ENCODE results near the gene TRAK1. TPM values are rescaled to one million over a fixed set of nuclear protein-coding genes. Genes with fewer than 3 reads are reported as not detected.

Gene TRAK1
- total and polyA plus RNA-seq, 2 of the 4 experiments (the other 2 are of a cell fraction): 25.6 to 28.1 TPM

- Histone ChIP-seq H3K4me1 (ENCODE audit: control insufficient read depth, insufficient read depth, low read length) (peaks cover 24% of the 10 kb centered on the region), H3K36me3 (ENCODE audit: control insufficient read depth, insufficient read depth, low read length) (no peaks in the 10 kb centered on the region), H2BK20ac (ENCODE audit: low read depth, low read length) (peak overlapping the region; percentile 84; the same call in 1 of the 2 replicates), H3K23ac (ENCODE audit: low read depth, low read length) (peak overlapping the region; percentile 90), H3K4me2 (ENCODE audit: low read depth, low read length) (peak overlapping the region; percentile 37), H4K8ac (ENCODE audit: low read depth in 2 of 2, low read length in 2 of 2) (peak overlapping the region in 1 of 2 experiments; percentile 43; a peak in 2 of 4 replicates), H3K9ac (ENCODE audit: low read depth, low read length) (0 out of 2 replicates have a peak overlapping the region, but pooled peaks have one; percentile 1), H3K9me3 (ENCODE audit: control insufficient read depth, insufficient read depth, low read length) (no peaks in the 10 kb centered on the region), H2BK15ac (ENCODE audit: low read depth, low read length) (peak overlapping the region; percentile 3; the same call in 2 of the 3 replicates), H3K9me1 (ENCODE audit: insufficient read depth, low read length) (peaks cover 39% of the 10 kb centered on the region), H3K4me3 (ENCODE audit: insufficient read depth, low read depth, low read length) (no peak overlapping the region), H4K20me1 (ENCODE audit: insufficient read depth, low read length) (peaks cover 3% of the 10 kb centered on the region), H2AFZ (replicated peaks; ENCODE audit: low read length, poor library complexity) (peak overlapping the region; percentile 37), H2BK5ac (ENCODE audit: low read depth, low read length, poor library complexity, severe bottlenecking) (peak overlapping the region; percentile 66), H2BK120ac (ENCODE audit: low read depth, low read length) (peak overlapping the region; percentile 80), H2AK9ac (replicated peaks; ENCODE audit: low read depth, low read length, poor library complexity) (peak overlapping the region; percentile 43), H3K4ac (ENCODE audit: low read depth, low read length) (peak overlapping the region; percentile 83), H3K56ac (ENCODE audit: extremely low read depth, insufficient read depth, low read length) (no peak overlapping the region), H4K91ac (ENCODE audit: insufficient read depth, low read depth, low read length) (peak overlapping the region; percentile 17; the same call in 1 of the 2 replicates), H3K27ac (ENCODE audit: insufficient read depth, low read length) (peak overlapping the region; percentile 11; the same call in 1 of the 2 replicates), H3K14ac (replicated peaks; ENCODE audit: low read depth, low read length) (peak overlapping the region; percentile 43), H3K27me3 (ENCODE audit: control insufficient read depth, insufficient read depth, low read length) (no peaks in the 10 kb centered on the region), H3K18ac (ENCODE audit: low read depth, low read length) (peak overlapping the region; percentile 74), H4K5ac (ENCODE audit: low read depth, low read length) (peak overlapping the region; percentile 0), H3K79me1 (ENCODE audit: low read depth in 1 of 2, low read length in 2 of 2) (peaks cover 41 to 82% of the 10 kb centered on the region in 2 experiments), H2AK5ac (ENCODE audit: low read depth, low read length) (peak overlapping the region; percentile 18; the same call in 1 of the 2 replicates)
- peak; percentile 74 for DNase-seq
- POLR2A ChIA-PET (ENCODE audit: unreplicated experiment): no interaction called here
- peak; percentile 50 for ATAC-seq (ENCODE audit: low read depth)
- dilution Hi-C loops (cut with HindIII; ENCODE audit: low sequenced_read_pairs, unreplicated experiment) (no loop called here), intact Hi-C loops (cut with micrococcal nuclease) (loop anchor here (5.0 kb wide), 1 partner anchor 54 kb away; no protein-coding TSS in a partner anchor), in situ Hi-C loops (cut with MboI; ENCODE audit: low sequenced_read_pairs) (no loop called here)
- CTCF ChIA-PET: interaction anchor here (0.7 to 1.0 kb wide), 4 partner anchors 13 to 145 kb away, joined by 3 to 6 read pairs (median 4); no protein-coding TSS in a partner anchor
- WGBS, 2 experiments (ENCODE audit: extremely low coverage in 2 of 2, insufficient read length in 1 of 2): no CpG with 5 or more reads among the region's 7 CpGs
- BruUV-seq (replicated peaks): no TSS peak
- TF ChIP-seq CEBPB (IDR thresholded peaks at IDR 0.05; ENCODE audit: low read depth, low read length) (peak; percentile 81), NFE2L2 (IDR thresholded peaks at IDR 0.05; ENCODE audit: low read depth, low read length) (no peak), SMC3 (IDR thresholded peaks at IDR 0.05; ENCODE audit: low read depth, low read length) (no peak), MAZ (IDR thresholded peaks at IDR 0.05; ENCODE audit: borderline replicate concordance, low read depth, low read length) (no peak), RCOR1 (IDR thresholded peaks at IDR 0.05; ENCODE audit: insufficient replicate concordance, low read length) (no peak), MXI1 (IDR thresholded peaks at IDR 0.05; ENCODE audit: borderline replicate concordance, low read depth, low read length) (no peak), POLR2A (IDR thresholded peaks at IDR 0.05; ENCODE audit: low read depth, low read length) (peak; percentile 51), RFX5 (IDR thresholded peaks at IDR 0.05; ENCODE audit: low read depth, low read length) (no peak), BHLHE40 (IDR thresholded peaks at IDR 0.05; ENCODE audit: low read depth, low read length) (no peak), FOS (IDR thresholded peaks at IDR 0.05; ENCODE audit: low read depth, low read length) (no peak), MAFK (IDR thresholded peaks at IDR 0.05; ENCODE audit: low read depth, low read length) (no peak)
- TF ChIP-seq, protein P1, sequence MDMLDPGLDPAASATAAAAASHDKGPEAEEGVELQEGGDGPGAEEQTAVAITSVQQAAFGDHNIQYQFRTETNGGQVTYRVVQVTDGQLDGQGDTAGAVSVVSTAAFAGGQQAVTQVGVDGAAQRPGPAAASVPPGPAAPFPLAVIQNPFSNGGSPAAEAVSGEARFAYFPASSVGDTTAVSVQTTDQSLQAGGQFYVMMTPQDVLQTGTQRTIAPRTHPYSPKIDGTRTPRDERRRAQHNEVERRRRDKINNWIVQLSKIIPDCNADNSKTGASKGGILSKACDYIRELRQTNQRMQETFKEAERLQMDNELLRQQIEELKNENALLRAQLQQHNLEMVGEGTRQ (IDR thresholded peaks at IDR 0.05; ENCODE audit: low read depth, low read length): no peak
- TF ChIP-seq, protein P2, sequence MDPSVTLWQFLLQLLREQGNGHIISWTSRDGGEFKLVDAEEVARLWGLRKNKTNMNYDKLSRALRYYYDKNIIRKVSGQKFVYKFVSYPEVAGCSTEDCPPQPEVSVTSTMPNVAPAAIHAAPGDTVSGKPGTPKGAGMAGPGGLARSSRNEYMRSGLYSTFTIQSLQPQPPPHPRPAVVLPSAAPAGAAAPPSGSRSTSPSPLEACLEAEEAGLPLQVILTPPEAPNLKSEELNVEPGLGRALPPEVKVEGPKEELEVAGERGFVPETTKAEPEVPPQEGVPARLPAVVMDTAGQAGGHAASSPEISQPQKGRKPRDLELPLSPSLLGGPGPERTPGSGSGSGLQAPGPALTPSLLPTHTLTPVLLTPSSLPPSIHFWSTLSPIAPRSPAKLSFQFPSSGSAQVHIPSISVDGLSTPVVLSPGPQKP (IDR thresholded peaks at IDR 0.05; ENCODE audit: borderline replicate concordance, low read depth, low read length): no peak
- TF ChIP-seq, protein P3, sequence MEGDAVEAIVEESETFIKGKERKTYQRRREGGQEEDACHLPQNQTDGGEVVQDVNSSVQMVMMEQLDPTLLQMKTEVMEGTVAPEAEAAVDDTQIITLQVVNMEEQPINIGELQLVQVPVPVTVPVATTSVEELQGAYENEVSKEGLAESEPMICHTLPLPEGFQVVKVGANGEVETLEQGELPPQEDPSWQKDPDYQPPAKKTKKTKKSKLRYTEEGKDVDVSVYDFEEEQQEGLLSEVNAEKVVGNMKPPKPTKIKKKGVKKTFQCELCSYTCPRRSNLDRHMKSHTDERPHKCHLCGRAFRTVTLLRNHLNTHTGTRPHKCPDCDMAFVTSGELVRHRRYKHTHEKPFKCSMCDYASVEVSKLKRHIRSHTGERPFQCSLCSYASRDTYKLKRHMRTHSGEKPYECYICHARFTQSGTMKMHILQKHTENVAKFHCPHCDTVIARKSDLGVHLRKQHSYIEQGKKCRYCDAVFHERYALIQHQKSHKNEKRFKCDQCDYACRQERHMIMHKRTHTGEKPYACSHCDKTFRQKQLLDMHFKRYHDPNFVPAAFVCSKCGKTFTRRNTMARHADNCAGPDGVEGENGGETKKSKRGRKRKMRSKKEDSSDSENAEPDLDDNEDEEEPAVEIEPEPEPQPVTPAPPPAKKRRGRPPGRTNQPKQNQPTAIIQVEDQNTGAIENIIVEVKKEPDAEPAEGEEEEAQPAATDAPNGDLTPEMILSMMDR (conservative IDR thresholded peaks at IDR 0.05; ENCODE audit: low read depth, low read length): no peak
These were observed 24.5 kb upstream of the TRAK1 start for GRCh38 chr3:42066516-42067181.
